ENCODE results near the gene DBF4B. TPM values are rescaled to one million over a fixed set of nuclear protein-coding genes. Genes with fewer than 3 reads are reported as not detected.

DBF4B gene
- total RNA-seq, 1 donor from 2014 or later: 5.2 TPM

GRCh38 chr17:44776628-44777393, 68.3 kb downstream of the DBF4B start:
- DNase-seq (ENCODE audit: low spot score): no peak

GRCh38 chr17:44777394-44778348, 69.2 kb downstream of the DBF4B start:
- DNase-seq (ENCODE audit: low spot score): no peak

- no peak for DNase-seq (ENCODE audit: low spot score)
Measured at GRCh38 chr17:44778656-44779210, 70.3 kb downstream of the DBF4B start.

DNA sequence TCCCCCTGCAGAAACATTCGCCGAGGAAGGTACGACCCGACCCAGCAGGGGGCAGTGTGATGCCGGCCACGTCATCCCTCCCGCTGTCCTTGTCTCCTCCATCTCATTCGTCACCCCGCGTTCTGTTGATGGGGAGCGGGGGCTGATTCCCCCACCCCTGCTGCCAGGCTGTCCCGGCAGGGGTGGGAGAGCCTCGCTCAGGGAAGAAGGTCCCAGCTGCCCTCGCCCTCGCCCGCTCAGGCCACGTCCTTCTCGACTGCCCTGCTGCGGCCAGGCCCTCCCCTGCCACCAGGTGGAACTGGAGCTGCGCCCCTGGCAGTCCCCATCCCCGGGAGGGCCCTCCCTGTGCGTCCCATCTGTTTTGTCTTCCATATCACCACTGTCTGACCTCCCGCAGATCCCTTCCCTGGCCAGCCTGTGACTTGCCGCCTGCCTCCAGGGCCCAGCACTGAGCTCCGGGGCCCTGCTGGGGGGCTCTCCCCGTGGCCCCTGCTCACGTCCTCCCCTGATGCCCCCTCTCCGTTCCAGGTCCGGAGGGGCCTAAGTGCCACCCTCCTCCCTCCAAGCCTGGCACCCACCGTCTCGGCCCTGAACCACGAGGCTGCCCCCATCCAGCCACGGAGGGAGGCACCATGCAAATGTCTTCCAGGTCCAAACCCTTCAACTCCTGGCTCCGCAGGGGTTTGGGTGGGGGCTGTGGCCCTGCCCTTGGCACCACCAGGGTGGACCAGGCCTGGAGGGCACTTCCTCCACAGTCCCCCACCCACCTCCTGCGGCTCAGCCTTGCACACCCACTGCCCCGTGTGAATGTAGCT, 71.0 kb downstream of the DBF4B start:
- DNase-seq (ENCODE audit: low spot score): no peak

DNA sequence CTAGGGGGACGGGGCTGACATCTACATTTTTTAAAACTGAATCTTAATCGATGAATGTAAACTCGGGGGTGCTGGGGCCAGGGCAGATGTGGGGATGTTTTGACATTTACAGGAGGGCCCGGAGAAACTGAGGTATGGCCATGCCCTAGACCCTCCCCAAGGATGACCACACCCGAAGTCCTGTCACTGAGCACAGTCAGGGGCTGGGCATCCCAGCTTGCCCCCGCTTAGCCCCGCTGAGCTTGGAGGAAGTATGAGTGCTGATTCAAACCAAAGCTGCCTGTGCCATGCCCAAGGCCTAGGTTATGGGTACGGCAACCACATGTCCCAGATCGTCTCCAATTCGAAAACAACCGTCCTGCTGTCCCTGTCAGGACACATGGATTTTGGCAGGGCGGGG, 71.7 kb downstream of the DBF4B start:
- no peak for DNase-seq (ENCODE audit: low spot score)

DNA sequence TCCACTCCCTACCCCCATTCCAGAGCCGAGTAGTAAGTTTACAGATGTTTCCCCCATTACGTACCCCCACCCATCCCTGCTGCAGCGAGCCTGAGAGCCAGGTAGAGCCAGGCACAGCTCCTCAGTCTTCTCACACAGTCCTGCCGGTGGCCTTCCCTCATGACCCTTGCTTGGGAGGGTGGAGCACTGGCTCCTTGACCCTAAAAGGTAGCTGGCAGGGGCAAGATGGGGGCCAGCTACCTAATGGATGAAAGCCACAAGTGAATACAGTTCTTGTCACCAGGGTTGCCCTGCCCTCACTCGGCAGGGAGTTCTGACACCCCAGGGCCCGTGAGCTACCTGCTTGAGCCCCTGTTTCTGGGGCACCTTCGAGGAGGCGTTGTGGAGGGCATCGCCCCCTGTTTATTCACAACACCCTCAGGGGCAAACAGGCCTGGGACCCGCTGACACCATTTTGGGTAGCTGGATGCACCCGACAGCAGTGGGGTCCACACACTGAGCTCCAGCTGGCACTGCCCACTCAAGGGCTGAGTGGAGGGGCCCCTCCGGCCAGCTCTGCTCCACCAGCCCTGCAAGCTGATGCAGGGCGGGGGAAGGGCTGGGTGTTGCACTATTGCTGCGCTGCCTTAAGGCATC, 72.5 kb downstream of the DBF4B start:
- DNase-seq (ENCODE audit: low spot score): no peak

DNA sequence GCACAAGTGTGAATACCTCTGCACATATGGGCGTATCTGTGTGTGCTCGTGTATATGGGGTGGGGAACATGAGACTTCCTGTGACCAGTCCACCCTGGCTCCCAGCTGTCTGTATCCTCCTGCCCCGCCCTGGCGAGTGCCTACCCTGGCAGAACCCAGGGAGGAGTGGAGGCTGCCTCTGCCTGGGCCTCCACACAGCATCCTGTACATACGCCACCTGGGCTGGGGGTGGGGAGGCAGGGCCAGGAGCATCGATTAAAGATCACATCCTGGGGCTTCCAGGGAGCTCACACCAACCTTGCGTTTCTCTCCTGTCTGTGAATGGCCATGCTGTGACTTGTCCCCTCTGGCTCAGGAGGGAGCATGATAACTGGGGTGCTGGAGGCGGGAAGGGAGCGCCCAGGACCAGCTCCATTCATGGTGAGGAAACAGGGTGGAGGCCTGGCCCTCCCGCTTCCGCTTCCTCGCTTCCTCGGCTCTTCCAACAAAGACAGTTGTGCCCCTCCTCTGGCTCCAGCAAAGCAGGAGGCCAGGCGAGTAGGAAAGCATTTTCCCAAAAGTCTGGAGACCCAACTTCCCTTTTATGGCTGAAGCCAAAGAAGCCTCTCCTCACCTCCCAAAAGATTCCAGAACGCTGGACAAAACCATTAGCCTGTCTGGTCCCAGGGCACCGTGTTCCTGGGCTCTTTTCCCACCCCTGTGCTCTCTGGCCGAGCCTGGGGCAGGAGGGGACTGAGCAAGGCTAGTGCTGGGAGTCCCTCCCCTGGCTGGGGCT, 73.3 kb downstream of the DBF4B start:
- DNase-seq (ENCODE audit: low spot score): no peak

DNA sequence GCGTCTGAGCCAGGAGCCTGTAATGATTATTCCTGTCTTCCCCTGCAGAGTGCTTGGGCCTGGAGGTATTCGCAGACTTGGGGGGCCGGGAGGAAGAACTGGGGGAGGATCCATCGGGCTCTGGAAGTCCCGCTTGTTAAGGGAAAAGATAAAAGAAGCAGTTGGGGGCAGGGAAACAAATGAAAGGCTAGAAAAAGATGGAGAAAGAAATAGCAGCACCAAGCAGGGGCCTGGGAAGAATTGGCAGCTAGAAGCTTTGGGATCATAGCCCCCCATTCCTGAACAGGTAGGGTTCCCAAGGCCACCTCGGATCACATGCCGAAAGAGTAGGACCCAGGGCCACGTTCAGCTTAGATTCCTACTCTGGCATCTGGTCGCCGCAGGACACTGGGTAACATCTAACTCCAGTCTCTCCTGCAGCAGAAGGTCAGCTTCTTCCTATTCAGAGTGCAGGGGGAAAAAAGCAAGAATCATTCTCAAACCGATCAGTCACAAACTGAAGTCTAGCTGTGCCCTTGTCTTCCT, 73.9 kb downstream of the DBF4B start:
- DNase-seq (ENCODE audit: low spot score): no peak

GRCh38 chr17:44785921-44786320, 77.5 kb downstream of the DBF4B start:
- DNase-seq (ENCODE audit: low spot score): no peak

GRCh38 chr17:44786551-44787081, 78.2 kb downstream of the DBF4B start:
- no peak for DNase-seq (ENCODE audit: low spot score)

DNA sequence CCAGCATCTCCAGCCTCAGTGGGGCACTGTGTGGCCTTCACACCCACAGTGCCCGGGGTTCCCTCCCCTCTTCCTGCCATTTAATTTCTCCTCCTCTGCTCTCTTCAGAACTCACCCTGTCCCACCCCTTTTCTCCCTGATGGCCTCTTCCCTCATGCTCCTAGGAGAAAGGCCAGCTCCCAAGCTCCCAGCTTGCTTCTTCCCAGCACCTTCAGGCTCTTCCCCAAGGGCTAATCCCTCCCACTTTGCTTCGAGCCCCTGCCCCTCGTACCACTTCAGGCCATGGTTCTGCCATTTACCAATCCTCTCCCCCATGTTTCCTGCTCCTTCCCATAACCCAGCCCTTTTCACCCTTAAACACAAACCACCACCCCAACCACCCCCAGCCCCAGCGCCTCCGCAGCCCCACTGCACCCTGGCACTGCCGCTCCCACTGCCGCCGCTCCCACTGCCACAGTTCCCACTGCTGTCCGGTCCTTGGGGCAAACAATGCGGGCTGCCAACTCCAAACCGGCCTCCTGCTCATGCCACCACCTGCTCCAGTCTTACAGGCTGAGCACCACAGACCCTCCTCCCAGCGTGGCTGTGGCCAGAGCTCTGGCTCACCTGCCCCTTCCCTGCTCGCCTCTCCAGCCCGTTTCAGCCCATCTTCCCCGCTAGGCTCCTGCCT, 78.9 kb downstream of the DBF4B start:
- DNase-seq (ENCODE audit: low spot score): no peak

DNA sequence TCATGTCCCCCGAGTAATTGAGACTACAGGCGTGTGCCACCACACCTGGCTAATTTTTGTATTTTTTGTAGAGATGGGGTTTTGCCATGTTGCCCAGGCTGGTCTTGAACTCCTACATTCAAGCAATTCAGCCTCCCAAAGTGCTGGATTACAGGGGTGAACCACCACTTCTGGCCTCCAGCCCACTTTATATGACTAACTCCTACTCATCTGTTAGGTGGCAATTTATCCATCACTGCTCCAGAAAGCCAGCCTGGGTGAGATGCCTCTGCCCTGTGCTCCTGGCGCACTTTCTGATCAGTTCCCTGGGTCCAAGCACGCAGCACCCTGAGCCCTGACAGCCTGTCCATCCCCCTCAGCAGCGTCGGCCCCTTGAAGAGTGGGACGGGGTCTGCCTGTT, 79.7 kb downstream of the DBF4B start:
- no peak for DNase-seq (ENCODE audit: low spot score)

DNA sequence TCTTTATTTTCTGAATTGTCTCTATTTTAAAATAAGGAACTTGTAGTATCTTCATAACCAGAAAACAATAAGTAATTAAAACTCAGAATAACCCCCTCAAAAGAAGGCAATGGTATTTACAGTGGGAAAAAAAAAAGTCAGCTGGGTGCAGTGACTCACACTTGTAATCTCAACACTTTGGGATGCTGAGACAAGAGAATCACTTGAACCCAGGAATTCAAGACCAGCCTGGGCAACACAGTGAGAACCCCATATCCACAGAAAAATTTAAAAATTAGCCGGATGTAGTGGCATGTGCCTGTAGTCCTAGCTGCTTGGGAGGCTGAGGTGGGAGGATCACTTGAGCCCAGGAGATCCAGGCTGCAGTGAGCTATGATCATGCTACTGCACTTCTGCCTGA, 83.8 kb downstream of the DBF4B start:
- DNase-seq (ENCODE audit: low spot score): no peak

- DNase-seq (ENCODE audit: low spot score): peak; percentile 43
Measured at GRCh38 chr17:44793885-44794842, 85.7 kb downstream of the DBF4B start.

DNA sequence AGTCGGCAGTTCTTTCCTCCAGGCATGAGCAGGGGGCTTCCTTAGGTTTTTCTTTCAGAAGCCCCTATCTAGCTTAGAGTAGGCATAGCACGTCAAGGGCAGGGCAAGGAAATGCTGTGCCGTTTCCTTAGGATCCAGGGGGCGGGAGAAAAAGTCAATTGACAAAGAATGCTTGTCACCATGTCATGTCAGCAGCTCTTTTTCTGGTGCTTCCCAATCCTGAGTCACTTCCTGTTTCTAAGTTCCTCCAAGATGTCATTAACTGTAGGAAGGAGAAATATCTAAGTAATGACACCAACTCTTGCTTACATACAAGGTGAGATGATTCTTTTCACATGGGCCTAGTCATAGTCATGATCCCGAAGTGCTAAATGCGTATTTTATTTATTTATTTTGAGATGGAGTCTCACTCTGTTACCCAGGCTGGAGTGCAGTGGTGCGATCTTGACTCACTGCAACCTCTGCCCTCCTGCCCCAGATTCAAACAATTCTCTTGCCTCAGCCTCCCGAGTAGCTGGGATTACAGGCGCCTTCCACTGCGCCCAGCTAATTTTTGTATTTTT, 86.5 kb downstream of the DBF4B start:
- DNase-seq (ENCODE audit: low spot score): peak; percentile 35

- peak; percentile 49 for DNase-seq (ENCODE audit: low spot score)
Measured at GRCh38 chr17:44795421-44795820, 87.0 kb downstream of the DBF4B start.

DNA sequence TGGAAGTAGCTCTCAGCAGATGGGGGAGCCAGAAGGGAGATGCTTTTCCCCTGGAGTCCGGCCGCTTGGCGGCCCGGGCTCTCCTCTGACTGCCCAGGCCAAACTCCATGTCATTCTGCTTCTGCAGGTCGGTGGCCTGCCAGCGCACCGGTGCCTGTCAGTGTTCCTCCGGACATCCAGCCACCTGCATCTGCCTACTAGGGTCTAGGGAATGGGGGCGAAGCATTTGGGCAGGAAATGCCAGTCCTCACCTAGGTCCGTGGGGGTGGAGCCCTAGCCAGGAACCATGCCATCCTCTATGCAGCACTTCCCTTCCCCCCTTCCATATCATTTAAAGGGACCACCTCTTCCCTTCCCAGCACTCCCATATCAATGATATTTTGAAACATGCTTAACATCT, 87.5 kb downstream of the DBF4B start:
- DNase-seq (ENCODE audit: low spot score): peak; percentile 84

Measured in mesenteric fat pad (tissue), 1 donor.